ENCODE data around the gene EEF2KMT.

Gene EEF2KMT

GRCh38 chr16:5044011-5044540, 53.5 kb downstream of the EEF2KMT start:
- no peak for DNase-seq (ENCODE audit: low read depth, low spot score)
- CTCF ChIA-PET: interaction anchor here (0.9 kb wide), 1 partner anchor 22 kb away, joined by 3 read pairs; no protein-coding TSS in a partner anchor
- POLR2A ChIA-PET: no interaction called here
- no peak overlapping the region for H3K4me3 ChIP-seq (ENCODE audit: low read depth, low read length)
- TF ChIP-seq, protein P1, sequence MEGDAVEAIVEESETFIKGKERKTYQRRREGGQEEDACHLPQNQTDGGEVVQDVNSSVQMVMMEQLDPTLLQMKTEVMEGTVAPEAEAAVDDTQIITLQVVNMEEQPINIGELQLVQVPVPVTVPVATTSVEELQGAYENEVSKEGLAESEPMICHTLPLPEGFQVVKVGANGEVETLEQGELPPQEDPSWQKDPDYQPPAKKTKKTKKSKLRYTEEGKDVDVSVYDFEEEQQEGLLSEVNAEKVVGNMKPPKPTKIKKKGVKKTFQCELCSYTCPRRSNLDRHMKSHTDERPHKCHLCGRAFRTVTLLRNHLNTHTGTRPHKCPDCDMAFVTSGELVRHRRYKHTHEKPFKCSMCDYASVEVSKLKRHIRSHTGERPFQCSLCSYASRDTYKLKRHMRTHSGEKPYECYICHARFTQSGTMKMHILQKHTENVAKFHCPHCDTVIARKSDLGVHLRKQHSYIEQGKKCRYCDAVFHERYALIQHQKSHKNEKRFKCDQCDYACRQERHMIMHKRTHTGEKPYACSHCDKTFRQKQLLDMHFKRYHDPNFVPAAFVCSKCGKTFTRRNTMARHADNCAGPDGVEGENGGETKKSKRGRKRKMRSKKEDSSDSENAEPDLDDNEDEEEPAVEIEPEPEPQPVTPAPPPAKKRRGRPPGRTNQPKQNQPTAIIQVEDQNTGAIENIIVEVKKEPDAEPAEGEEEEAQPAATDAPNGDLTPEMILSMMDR (IDR thresholded peaks at IDR 0.05; ENCODE audit: insufficient read depth, low read length, missing control alignments): no peak

- ChIA-PET POLR2A (no interaction called here), CTCF (interaction anchor here (0.9 to 1.9 kb wide), 4 partner anchors 9 to 24 kb away, joined by 3 to 6 read pairs (median 4); partner anchors contain the start of gene NAGPA)
- TF ChIP-seq, protein P1 (IDR thresholded peaks at IDR 0.05; ENCODE audit: insufficient read depth, low read length, missing control alignments): no peak
- no peak overlapping the region for H3K4me3 ChIP-seq (ENCODE audit: low read depth, low read length)
- DNase-seq (ENCODE audit: low read depth, low spot score): no peak
These were observed 54.9 kb downstream of the EEF2KMT start for GRCh38 chr16:5042574-5043171.

- H3K4me3 ChIP-seq (ENCODE audit: low read depth, low read length): no peak overlapping the region
- ChIA-PET CTCF (interaction anchor here (1.3 to 1.9 kb wide), 2 partner anchors 8 to 23 kb away, joined by 3 to 6 read pairs; partner anchors contain the start of gene NAGPA), POLR2A (no interaction called here)
- TF ChIP-seq, protein P1 (IDR thresholded peaks at IDR 0.05; ENCODE audit: insufficient read depth, low read length, missing control alignments): no peak
- peak; percentile 17 for DNase-seq (ENCODE audit: low read depth, low spot score)
These were observed 55.9 kb downstream of the EEF2KMT start for GRCh38 chr16:5041600-5042133.

DNA sequence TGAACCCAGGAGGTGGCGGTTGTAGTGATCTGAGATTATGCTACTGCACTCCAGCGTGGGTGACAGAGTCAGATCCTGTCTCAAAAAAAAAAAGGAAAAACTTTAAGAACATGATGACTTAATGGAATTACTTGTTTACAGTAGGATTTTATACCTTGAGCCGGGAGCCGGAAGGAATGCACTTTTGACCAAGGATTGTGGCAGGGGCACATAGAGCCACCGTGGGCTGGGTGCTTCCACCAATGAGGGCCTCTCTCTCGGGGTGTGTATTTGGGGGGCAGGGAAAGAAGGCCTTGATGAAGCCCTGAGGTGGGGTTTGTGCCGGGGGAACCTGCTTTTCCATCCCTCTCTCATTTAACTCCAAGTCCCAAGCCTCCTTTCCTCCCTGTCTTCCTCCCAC, 57.1 kb downstream of the EEF2KMT start:
- DNase-seq (ENCODE audit: low read depth, low spot score): no peak
- CTCF ChIA-PET: no interaction called here
- TF ChIP-seq, protein P1 (IDR thresholded peaks at IDR 0.05; ENCODE audit: insufficient read depth, low read length, missing control alignments): no peak
- POLR2A ChIA-PET: no interaction called here
- H3K4me3 ChIP-seq (ENCODE audit: low read depth, low read length): no peak overlapping the region

DNA sequence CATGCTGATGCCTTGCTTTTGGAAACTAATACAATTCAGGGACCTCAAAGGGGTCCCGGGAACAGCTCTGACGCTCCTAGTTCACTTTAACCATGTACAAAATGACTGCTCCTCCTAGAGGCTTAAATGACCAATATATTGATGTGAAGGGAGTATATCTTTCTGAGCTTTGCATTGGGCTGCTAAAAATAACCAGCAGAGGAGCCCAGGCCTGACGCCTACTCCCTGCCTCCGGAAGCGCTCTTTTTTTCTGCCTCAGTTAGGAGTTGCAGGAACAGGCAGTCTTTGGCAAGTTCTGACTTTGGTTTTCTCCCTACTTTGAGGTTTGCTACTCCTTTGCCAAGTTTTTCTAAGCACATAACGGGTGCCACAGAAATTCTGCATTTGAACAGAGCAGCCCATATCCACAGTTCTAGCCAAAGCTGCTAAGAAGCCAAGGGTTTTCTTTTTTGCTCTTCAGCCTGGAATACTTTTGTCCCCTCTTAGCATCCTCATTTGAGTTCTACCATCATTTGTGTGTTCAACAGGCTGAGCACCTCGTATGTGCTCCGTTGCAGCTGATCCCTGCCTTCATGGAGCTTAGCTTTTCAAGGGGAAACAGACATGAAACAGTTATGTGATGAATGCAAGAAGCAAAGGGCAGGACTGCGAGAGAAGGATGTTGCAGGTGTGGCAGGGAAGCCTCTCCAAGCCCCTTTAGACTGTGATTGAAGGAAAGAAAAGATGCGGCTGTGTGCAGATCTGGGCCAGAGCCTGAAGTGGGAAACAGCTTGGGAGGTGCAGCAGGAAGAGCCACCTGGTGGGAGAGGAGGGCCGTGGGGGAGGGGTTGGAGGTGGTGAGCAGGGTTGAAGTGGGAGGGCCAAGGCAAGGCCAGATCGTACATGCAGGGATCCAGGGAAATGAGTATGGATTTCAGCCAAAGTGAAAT, 61.1 kb downstream of the EEF2KMT start:
- CTCF ChIA-PET: interaction anchor here (0.6 to 1.7 kb wide), 2 partner anchors 12 to 21 kb away, joined by 4 to 5 read pairs; no protein-coding TSS in a partner anchor
- DNase-seq (ENCODE audit: low read depth, low spot score): no peak
- TF ChIP-seq, protein P1 (IDR thresholded peaks at IDR 0.05; ENCODE audit: insufficient read depth, low read length, missing control alignments): no peak

DNA sequence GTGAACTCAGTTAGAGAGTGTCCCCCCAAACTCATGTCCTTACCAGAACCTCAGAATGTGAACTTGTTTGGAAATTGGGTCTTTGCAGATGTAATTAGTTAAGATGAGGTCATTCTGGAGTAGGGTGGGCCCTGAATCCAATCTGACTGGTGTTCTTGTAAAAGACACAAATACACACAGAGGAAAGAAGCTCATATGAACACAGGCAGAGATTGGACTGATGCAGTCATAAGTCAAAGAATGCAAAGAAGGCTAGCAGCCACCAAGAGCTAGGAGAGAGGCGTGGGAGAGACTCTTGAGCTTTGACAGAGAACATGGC, 61.7 kb downstream of the EEF2KMT start:
- TF ChIP-seq, protein P1 (IDR thresholded peaks at IDR 0.05; ENCODE audit: insufficient read depth, low read length, missing control alignments): no peak
- ChIA-PET POLR2A (no interaction called here), CTCF (interaction anchor here (1.7 kb wide), 1 partner anchor 11 kb away, joined by 5 read pairs; no protein-coding TSS in a partner anchor)
- H3K4me3 ChIP-seq (ENCODE audit: low read depth, low read length): no peak overlapping the region
- DNase-seq (ENCODE audit: low read depth, low spot score): no peak

More for the DNA sequence above, 61.1 kb downstream of the EEF2KMT start:
- POLR2A ChIA-PET: no interaction called here
- H3K4me3 ChIP-seq (ENCODE audit: low read depth, low read length): no peak overlapping the region
